T-helper 1 cell treated with Interleukin-12 subunit alpha and Interleukin-12 subunit beta and Interleukin-4 antibody, amounts not matched to agents 30 μg/mL and 1 μg/mL, for 36 hours (primary cell): ENCODE data around the gene OR2J2.
"Not testable (repeated sequence)": the region's sequence is repeated elsewhere in the genome, so short reads cannot be mapped to it uniquely, and the experiment has no call there.

Source experiments
- H3K27ac Mint-ChIP-seq: one replicate; pipeline ENCODE4 v1.8.0; 2021; ENCODE audit warnings: mild to moderate bottlenecking, mixed read lengths
- H3K27me3 Mint-ChIP-seq: one replicate; pipeline ENCODE4 v1.8.0; 2021; ENCODE audit warnings: low read depth, mixed read lengths
- H3K36me3 Mint-ChIP-seq: one replicate; pipeline ENCODE4 v1.8.0; 2021; ENCODE audit warnings: low read depth, mixed read lengths
- H3K4me1 Mint-ChIP-seq: one replicate; pipeline ENCODE4 v1.8.0; 2021; ENCODE audit warnings: low read depth, mixed read lengths
- H3K4me3 Mint-ChIP-seq: one replicate; pipeline ENCODE4 v1.8.0; 2021; ENCODE audit warnings: mild to moderate bottlenecking, moderate library complexity, mixed read lengths
- H3K9me3 Mint-ChIP-seq: one replicate; pipeline ENCODE4 v1.8.0; 2021; ENCODE audit warnings: mixed read lengths

The OR2J2 gene

GRCh38 chr6:29170607-29171006, at the start of gene OR2J2:
Gene OR2J2, plus strand, starts transcription at chr6:29170907. Its CDS starts 2,729 bp downstream, at chr6:29173636.
- H3K27ac Mint-ChIP-seq, H3K27me3 Mint-ChIP-seq, H3K4me1 Mint-ChIP-seq, H3K36me3 Mint-ChIP-seq, H3K9me3 Mint-ChIP-seq, H3K4me3 Mint-ChIP-seq: not testable (repeated sequence)

- Mint-ChIP-seq H3K9me3 (no peaks in the 10 kb centered on the region), H3K4me3 (no peak overlapping the region), H3K4me1 (no peaks in the 10 kb centered on the region), H3K27ac (no peak overlapping the region), H3K27me3 (peaks cover 3% of the 10 kb centered on the region), H3K36me3 (no peaks in the 10 kb centered on the region)
Measured at GRCh38 chr6:29129326-29130012, 41.2 kb upstream of the OR2J2 start.

GRCh38 chr6:29130644-29131043, 40.1 kb upstream of the OR2J2 start:
- Mint-ChIP-seq H3K27ac (no peak overlapping the region), H3K9me3 (no peaks in the 10 kb centered on the region), H3K4me3 (no peak overlapping the region), H3K36me3 (no peaks in the 10 kb centered on the region), H3K4me1 (no peaks in the 10 kb centered on the region), H3K27me3 (peaks cover 6% of the 10 kb centered on the region)

GRCh38 chr6:29131691-29132090, 39.0 kb upstream of the OR2J2 start:
- H3K27ac Mint-ChIP-seq = no peak overlapping the region
- no peaks in the 10 kb centered on the region for H3K9me3 Mint-ChIP-seq
- no peaks in the 10 kb centered on the region for H3K36me3 Mint-ChIP-seq
- no peak overlapping the region for H3K4me3 Mint-ChIP-seq
- H3K27me3 Mint-ChIP-seq = peaks cover 6% of the 10 kb centered on the region
- H3K4me1 Mint-ChIP-seq = no peaks in the 10 kb centered on the region

GRCh38 chr6:29137724-29138123, 33.0 kb upstream of the OR2J2 start:
- Mint-ChIP-seq H3K9me3 (no peaks in the 10 kb centered on the region), H3K4me3 (no peak overlapping the region), H3K36me3 (no peaks in the 10 kb centered on the region), H3K4me1 (no peaks in the 10 kb centered on the region), H3K27ac (no peak overlapping the region), H3K27me3 (peaks cover 6% of the 10 kb centered on the region)

- no peaks in the 10 kb centered on the region for H3K36me3 Mint-ChIP-seq
- no peak overlapping the region for H3K4me3 Mint-ChIP-seq
- H3K27ac Mint-ChIP-seq = no peak overlapping the region
- H3K9me3 Mint-ChIP-seq = no peaks in the 10 kb centered on the region
- no peaks in the 10 kb centered on the region for H3K4me1 Mint-ChIP-seq
- peaks cover 3% of the 10 kb centered on the region for H3K27me3 Mint-ChIP-seq
Measured at GRCh38 chr6:29141606-29142005, 29.1 kb upstream of the OR2J2 start.

GRCh38 chr6:29142309-29142708, 28.4 kb upstream of the OR2J2 start:
- Mint-ChIP-seq H3K36me3 (no peaks in the 10 kb centered on the region), H3K4me1 (no peaks in the 10 kb centered on the region)

GRCh38 chr6:29146179-29146578, 24.5 kb upstream of the OR2J2 start:
- no peaks in the 10 kb centered on the region for H3K4me1 Mint-ChIP-seq
- H3K27me3 Mint-ChIP-seq = peaks cover 4% of the 10 kb centered on the region
- no peaks in the 10 kb centered on the region for H3K9me3 Mint-ChIP-seq
- H3K36me3 Mint-ChIP-seq = no peaks in the 10 kb centered on the region
- no peak overlapping the region for H3K27ac Mint-ChIP-seq
- H3K4me3 Mint-ChIP-seq = no peak overlapping the region

More at GRCh38 chr6:29142309-29142708, 28.4 kb upstream of the OR2J2 start:
- peaks cover 3% of the 10 kb centered on the region for H3K27me3 Mint-ChIP-seq
- H3K9me3 Mint-ChIP-seq = no peaks in the 10 kb centered on the region
- no peak overlapping the region for H3K4me3 Mint-ChIP-seq
- no peak overlapping the region for H3K27ac Mint-ChIP-seq

GRCh38 chr6:29147074-29147473, 23.6 kb upstream of the OR2J2 start:
- Mint-ChIP-seq H3K4me3 (no peak overlapping the region), H3K27me3 (peaks cover 4% of the 10 kb centered on the region), H3K4me1 (no peaks in the 10 kb centered on the region), H3K27ac (no peak overlapping the region), H3K36me3 (no peaks in the 10 kb centered on the region), H3K9me3 (no peaks in the 10 kb centered on the region)

- H3K9me3 Mint-ChIP-seq, H3K27me3 Mint-ChIP-seq, H3K27ac Mint-ChIP-seq, H3K36me3 Mint-ChIP-seq, H3K4me1 Mint-ChIP-seq, H3K4me3 Mint-ChIP-seq: not testable (repeated sequence)
Measured at GRCh38 chr6:29149444-29149843, 21.3 kb upstream of the OR2J2 start.

GRCh38 chr6:29153083-29153482, 17.6 kb upstream of the OR2J2 start:
- no peak overlapping the region for H3K27ac Mint-ChIP-seq
- no peaks in the 10 kb centered on the region for H3K9me3 Mint-ChIP-seq
- H3K36me3 Mint-ChIP-seq = no peaks in the 10 kb centered on the region
- no peaks in the 10 kb centered on the region for H3K4me1 Mint-ChIP-seq
- H3K27me3 Mint-ChIP-seq = peaks cover 3% of the 10 kb centered on the region
- H3K4me3 Mint-ChIP-seq = no peak overlapping the region

- not testable (repeated sequence) for H3K27me3 Mint-ChIP-seq, H3K4me3 Mint-ChIP-seq, H3K4me1 Mint-ChIP-seq, H3K9me3 Mint-ChIP-seq, H3K36me3 Mint-ChIP-seq, H3K27ac Mint-ChIP-seq
Measured at GRCh38 chr6:29155182-29155581, 15.5 kb upstream of the OR2J2 start.

- H3K27me3 Mint-ChIP-seq, H3K4me1 Mint-ChIP-seq, H3K4me3 Mint-ChIP-seq, H3K9me3 Mint-ChIP-seq, H3K27ac Mint-ChIP-seq, H3K36me3 Mint-ChIP-seq: not testable (repeated sequence)
Measured at GRCh38 chr6:29159922-29160321, 10.8 kb upstream of the OR2J2 start.

GRCh38 chr6:29165571-29165970, 5.1 kb upstream of the OR2J2 start:
- H3K27ac Mint-ChIP-seq, H3K36me3 Mint-ChIP-seq, H3K4me3 Mint-ChIP-seq, H3K27me3 Mint-ChIP-seq, H3K9me3 Mint-ChIP-seq, H3K4me1 Mint-ChIP-seq: not testable (repeated sequence)

- no peaks in the 10 kb centered on the region for H3K9me3 Mint-ChIP-seq
- no peak overlapping the region for H3K4me3 Mint-ChIP-seq
- no peaks in the 10 kb centered on the region for H3K36me3 Mint-ChIP-seq
- H3K27me3 Mint-ChIP-seq = peaks cover 2% of the 10 kb centered on the region
- H3K27ac Mint-ChIP-seq = no peak overlapping the region
- no peaks in the 10 kb centered on the region for H3K4me1 Mint-ChIP-seq
Measured at GRCh38 chr6:29171736-29172135, 1.0 kb downstream of the OR2J2 start.

- H3K36me3 Mint-ChIP-seq = no peaks in the 10 kb centered on the region
- no peaks in the 10 kb centered on the region for H3K4me1 Mint-ChIP-seq
- H3K27me3 Mint-ChIP-seq = peaks cover 8% of the 10 kb centered on the region
- no peak overlapping the region for H3K4me3 Mint-ChIP-seq
- peaks cover 9% of the 10 kb centered on the region for H3K9me3 Mint-ChIP-seq
- no peak overlapping the region for H3K27ac Mint-ChIP-seq
Measured at GRCh38 chr6:29183594-29183993, 12.9 kb downstream of the OR2J2 start.
